Activated CD4-positive, alpha-beta T cell treated with anti-CD3 and anti-CD28 coated beads, Interleukin-2, amount 50 U/mL, for 48 hours (primary cell): ENCODE measurements around the gene SIPA1L3.

ENCODE experiments used
- DNase-seq, 2 experiments: peaks; one replicate each; pipeline ENCODE4 v3.0.0-alpha.2; 2020

SIPA1L3 gene

DNA sequence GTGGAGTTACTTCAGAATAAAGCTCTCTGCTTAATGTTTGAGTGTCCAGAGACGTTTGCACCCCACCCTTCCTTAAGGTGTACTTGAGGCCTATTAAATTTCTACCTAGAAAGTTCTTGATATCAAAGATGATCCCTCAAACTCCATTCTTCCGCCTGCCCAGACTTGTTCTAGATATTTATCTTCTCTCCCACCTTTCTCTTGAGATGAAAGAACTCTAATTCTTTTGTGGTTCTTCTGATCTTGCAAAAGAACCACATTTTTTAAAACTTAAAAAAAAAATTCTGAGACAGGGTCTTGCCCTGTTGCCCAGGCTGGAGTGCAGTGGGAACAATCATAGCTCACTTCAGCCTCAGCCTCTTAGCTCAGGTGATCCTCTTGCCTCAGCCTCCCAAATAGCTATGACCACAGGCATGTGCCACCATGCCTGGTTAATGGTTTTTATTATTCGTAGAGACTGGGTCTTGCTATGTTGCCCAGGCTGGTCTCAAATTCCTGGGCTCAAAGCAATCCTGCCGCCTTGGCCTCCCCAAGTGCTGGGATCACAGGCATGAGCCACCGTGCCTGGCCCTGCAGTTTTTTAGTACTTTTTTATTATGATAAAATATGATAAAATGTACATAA lies 94.3 kb downstream of the SIPA1L3 start:
- no peak for DNase-seq

DNA sequence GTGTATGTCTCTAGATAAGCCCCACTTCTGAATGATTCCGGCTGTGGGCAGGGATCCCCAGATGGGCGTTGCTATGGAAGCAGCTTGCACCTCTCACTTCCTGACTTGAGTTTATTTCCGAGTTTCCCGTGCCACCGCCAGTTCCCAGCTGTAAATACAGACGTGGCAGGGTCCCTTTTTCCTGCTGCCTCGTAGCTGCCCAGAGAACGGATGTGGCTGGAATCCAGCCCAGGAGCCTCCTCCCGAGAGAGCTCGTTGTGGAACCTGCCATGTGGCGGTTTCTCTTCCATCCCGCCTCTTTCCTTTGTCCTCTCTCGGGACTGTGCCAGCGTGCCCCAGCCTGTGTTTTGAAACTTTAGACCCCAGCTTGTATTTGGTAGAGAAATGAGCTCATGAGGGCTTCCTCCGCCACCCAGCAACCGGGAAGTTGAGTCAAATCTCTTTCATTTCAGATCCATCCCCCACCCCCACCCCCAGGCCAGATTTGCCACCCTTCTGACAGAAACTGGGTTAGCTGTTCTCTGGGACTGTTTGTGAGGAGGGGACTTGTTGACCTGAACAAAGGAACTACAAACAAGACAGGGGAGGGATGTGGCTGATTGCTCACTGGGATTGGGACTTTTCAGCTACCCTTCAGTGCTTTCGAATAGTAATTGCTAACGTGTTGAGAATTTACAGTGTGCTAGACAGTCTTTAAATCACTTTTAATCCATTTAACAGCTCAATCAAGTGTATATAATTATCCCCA lies 96.6 kb downstream of the SIPA1L3 start:
- DNase-seq: peak; percentile 31 to 56

DNA sequence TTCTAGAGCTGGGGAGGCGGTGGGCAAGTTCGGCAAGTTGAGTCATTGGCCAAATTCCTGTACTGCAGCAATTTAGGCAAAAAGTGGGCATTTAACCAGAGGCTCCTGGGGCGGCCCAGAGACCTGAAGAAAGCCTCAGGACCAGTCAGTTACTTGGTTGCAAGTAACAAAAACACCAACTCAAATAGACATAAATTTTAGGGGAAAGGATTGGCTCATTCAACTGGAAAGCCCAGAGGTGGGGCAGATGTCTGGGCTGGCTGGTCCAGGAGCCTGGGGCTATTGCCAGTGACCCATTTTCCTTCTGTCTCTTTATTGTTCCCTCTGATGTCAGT lies 97.1 kb downstream of the SIPA1L3 start:
- DNase-seq: no peak

DNA sequence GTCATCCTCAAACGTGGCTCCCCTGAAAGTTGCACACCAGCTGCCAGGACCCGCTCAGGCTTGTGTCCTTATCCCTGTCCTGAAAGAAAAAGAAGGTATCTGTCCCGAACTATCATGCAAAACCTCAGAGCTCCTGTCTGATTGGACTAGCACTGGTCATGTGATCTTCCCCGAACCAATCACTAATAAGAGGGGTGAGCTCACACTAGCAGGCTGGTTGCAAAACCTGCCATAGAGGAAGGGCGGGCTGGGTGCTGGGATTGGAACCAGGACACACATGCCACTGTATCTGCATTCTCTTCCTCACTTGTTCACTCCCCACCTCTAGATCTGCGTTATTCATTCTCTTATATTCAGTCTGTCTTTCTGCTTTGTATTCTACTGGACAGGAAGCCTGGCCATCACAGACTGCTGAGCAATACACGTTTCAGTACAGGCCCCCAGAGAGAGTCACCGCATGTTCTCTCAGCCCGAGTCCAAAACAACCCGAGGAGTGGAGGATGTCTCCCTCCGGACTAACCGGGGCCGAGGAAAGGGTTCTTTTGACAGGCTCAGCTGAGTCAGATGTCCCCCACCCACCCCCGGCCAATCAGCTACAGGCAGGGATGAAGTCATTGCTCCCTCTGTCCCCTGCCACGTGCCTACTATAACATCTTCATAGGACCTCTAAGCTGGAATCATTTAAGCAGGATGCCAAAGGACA lies 97.7 kb downstream of the SIPA1L3 start:
- DNase-seq: no peak

DNA sequence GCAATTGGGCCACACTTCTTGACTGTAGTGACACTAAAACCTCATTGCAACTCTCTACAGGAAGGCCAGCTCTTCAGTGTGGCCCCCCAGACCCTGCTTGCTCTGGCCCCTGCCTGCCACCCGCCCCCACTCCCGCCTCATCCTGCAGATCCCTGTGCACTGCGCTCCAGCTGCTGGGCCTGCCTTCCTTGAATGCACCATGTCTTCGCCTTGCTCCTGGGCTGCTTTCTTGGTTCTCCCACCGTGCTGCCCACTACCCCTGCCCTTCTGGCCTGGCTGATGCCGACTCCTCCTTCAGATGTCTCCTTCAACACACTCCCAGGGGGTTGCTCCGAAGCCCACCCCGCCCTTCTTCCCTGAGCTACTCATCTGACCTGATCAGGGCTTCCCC lies 98.2 kb downstream of the SIPA1L3 start:
- no peak for DNase-seq

DNA sequence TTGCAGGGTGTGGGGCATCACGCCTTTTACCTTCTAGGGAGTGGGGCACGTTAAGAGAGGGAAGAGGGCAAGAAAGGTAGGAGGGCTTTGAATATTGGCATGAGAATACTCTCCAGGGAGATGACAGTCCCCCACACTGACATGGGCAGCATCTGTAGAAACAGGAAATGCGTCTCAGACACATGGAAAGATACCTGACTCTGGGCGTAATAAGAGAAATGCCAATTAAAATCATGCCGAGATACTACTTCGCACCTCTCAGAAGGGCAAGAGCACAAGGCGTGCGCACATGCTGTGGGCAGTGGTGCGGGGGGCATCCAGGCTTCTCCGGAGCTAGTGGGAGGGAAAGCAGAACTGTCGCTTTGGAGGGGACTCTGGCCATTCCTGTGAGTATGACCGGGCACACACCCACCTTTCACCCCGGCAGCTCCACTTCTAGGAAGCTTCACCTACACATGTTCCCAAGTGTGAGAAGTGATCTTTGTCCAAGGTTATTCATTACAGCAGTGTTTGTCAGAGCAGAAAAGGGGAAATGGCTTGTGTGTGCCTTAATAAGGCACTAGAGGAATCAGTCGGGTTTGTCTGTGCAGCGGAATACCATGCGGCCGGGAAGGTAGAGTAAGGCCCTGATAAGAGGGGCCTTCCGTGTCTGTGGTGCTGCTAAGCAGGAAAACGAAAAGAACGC lies 99.5 kb downstream of the SIPA1L3 start:
- no peak for DNase-seq

DNA sequence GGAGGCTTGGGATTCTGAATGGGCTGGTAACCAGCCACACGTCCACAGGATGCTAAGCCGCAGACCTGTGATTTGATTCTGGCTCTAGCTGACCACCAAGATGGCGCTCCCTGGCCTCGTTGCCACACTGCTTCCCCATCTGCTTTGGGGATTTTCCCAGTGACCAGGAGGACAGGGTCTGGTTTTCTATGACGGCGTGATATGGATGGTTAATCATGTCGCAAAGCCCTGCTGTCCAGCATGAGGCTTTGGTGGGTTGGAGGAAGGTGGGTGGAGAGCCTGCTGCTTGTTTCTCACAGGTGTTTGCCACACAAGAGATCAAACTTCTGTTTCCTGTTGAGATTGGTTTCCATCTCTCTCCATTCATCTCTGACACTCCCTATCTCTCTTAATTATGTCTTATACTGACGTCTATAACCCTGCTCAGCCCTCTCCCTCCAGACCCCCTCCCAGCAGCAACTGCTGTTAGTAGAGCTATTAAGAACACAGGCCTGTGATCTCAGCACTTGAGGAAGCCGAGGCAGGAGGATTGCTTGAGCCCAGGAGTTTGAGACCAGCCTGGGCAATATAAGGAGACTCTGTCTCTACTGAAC lies 102.7 kb downstream of the SIPA1L3 start:
- DNase-seq: no peak

DNA sequence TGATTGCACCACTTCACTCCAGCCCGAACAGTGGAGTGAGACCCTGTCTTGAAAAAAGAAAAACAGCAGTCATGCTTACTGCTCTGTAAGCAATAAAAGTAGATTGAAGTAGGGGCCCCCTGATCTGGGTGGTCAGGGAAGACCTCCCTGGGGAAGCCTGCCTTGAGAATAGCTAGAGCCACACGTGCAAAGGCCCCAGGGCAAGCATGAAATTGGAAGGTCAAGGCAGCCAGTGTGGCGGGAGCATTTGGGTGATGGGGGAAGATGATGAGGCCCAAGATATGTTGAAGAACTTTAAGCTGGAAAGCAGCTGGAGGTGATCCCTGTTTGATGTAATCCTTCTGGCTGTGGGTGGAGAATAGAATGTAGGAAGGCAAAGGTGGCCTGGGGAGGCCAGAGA lies 104.4 kb downstream of the SIPA1L3 start:
- DNase-seq: no peak

DNA sequence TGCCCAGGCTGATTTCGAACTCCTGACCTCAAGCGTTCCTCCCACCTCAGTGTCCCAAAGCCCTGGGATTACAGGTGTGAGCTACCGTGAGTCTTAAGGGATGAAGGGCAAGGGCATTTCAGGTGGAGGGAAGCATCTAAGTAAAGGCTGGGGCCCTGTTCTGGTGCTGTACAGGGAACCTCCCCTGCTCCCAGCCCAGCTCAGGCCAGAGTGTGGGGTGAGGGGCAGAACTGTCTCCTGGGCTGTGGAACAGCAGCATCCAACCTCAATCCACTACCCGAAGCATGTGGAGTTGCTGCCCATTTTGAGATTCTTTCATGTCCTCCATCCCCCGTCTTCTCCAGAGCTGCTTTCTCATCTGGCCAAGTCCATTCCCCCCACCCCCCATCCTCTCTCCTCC lies 105.3 kb downstream of the SIPA1L3 start:
- no peak for DNase-seq

DNA sequence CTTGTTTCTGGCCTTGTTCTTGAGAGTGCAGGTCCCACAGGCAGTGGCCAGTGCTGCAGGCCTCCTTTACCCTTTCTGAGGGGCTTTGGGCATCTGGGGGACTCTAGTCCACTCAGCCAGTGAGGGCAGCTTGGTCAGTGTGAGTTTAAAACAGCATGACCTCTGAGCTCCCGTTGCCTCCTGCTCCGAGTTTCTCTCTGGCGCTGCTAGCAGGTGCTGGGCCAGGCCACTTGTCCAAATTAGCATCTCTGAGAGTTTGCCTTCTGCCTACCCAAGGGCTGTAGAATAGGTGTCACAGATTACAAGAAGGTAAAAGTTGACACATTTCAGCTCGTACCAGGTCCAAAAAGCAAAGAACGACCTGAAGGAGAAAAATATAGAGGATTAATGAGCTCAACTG lies 105.9 kb downstream of the SIPA1L3 start:
- no peak for DNase-seq

DNA sequence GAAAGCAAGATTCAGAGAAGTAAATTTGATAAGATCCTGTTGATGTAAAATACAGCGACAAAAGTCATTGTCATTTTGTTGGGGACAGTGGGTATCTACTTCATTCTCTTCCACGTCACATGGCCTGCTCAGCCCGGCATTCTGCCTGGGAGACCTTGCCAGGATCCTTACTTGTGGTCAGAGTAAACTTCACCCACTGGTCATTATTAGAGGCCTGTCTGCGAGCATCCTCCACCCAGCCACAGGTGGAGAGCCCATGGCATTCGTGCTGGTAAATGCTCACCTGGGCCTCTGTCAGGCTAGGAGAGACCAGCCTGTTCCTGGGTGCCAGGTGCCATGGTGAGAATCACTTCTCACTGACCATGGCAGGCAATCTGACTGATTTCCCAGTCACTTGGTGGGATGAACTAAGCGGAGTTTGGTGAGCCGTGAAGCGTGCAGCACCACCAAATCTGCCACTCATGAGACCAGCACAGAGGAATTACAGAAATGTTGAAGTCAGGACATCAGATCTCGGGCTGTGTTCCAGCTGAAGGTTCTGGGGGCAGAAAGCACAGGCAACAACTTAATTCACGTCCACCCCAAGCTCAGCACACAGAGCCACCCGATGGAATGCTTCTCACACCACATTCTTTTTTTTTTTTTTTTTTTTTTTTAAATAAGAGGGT lies 107.0 kb downstream of the SIPA1L3 start:
- no peak for DNase-seq

DNA sequence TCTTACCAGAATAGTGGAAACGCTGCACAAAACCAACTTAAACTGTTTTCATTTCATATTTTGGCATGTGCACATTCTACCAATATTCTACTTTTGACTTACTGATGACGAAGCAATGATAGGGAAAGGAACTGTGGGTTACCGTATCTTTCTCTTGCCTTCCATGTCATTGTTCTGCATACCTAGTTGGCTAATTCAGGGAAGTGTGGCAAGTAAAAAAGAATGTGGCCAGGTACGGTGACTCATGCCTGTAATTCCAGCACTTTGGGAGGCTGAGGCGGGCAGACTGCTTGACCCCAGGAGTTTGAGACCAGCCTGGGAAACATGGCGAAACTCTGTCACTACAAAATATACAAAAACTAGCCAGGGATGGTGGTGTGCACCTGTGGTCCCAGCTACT lies 108.2 kb downstream of the SIPA1L3 start:
- no peak for DNase-seq

DNA sequence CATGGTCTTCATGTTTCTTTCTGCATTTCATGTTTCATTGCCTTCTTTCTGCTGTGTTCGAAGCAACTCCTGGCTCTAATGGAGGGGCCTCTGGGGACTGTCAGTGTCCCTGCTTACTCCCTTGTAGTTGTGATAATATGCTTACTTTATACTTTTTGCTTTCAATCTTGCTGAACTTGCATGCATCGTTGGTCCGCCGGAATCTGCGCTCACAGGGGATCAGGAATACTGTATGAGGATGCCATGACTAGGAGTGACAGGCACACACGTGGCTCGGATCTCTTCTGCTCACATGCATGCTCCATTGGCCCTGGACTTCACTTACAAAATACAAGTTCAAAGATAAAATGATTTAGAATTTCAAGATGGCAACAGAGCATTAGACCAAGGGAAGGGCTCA lies 108.8 kb downstream of the SIPA1L3 start:
- no peak for DNase-seq

DNA sequence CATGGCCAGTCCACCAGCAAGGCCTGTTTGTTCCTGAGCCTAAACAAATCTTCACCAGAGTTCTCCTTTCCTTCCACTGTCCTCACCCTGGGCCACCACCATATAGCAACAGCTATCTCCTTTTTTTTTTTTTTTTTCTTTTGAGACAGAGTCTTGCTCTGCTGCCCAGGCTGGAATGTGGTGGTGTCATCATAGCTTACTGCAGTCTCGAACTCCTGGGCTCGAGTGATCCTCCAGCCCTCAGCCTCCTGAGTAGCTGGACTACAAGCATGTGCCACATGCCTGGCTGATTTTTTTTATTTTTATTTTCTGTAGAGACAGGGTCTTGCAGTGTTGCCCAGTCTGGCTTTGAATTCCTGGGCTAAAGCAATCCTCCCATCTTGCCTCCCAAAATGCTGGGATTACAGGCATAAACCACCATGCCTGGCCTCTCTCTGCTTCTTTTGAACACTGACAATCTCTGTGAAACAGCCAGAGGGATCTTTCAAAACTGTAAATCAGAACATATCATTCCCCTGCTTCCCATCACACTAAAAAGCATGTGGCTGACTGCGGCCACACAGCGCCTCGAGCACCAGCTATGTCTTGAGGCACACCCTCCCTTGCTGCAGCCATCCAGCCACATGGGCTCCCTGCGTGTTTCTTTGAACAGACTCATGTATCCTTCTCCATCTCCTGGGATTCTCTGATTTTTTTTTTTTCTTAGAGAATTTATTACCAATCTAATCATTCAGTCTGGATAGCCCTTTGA lies 110.6 kb downstream of the SIPA1L3 start:
- DNase-seq: no peak

DNA sequence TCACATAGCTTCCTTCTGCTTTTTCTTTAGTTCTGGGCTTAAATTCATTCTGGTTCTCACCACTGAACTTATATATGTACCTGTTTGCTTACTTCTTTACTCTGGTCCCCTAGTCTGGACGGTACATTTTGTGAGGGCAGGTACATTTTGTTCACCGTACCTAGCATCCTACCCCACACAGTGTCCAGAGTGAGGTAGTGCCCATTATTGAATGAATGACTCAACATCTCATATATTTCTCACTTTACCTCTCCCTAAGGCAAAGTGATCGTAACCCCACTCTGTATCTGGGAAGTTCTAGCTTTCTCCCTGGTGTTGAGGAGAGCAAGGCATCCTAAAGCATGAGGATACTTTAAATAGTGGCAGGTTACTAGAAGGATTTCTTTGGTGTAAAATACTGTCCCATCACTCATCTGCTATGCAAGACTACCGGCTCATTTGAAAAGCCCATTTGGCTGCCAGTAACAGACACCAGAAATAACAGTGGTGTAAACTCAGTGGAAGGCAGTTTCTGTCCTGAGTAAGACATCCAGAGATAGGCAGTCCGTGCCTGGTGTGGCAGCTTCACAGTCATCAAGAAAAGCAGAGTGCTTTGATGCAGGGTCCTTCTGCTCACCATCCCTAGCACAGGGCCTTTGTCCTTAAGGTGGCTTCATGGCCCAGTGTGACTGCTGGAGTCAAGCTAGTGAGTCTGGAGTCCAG lies 111.8 kb downstream of the SIPA1L3 start:
- DNase-seq: no peak

DNA sequence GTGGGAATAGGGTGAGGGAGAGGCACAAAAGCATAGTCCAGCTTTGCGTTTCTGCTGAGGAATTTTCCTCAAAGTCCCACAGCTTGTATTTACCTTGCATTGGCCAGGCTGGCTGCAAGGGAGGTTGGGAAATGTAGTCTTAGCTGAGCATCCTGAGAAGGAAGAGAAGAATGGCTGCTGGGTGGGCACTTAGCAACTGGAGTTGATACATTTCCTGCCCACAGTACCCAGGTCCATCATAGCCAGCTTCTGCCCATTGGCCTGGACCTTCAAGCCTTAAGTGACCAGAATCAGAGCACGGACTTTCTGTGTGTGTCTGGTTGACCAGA lies 112.4 kb downstream of the SIPA1L3 start:
- no peak for DNase-seq

DNA sequence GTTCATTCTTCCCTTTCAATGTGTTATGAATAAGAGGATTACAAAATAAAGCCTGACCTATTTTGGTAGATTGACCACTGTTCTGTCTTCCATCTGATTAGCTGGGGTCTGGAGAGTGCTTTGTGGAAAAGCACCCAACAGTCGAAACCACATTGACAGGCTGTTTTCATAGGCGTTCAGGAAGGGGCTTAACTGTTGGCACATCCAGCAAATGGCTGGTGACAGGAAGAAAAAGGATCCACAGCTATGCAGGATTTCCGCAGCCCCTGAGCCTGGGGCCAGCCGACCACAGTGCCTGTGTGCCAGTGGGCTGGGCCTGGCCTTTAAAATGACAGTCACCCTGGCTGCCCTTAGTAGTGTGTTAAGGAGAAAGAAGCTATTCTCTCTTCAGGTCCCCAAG lies 113.3 kb downstream of the SIPA1L3 start:
- DNase-seq: no peak

DNA sequence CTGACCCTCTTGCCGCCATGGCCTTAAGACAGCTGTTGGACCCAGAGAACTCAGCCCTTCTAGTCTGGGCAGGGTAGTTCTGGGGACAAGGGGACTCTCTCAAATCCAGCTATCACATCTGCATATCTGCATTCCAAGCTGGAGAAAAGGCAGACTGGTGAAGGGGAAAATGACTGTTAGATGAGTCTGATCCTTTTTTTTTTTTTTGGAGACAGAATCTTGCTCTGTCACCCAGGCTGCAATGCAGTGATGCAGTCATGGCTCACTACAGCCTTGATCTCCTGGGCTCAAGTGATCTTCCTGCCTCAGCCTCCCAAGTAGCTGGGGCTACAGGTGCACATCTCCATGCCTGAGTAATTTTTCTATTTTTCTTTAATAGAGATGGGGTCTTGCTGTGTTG lies 114.3 kb downstream of the SIPA1L3 start:
- no peak for DNase-seq

DNA sequence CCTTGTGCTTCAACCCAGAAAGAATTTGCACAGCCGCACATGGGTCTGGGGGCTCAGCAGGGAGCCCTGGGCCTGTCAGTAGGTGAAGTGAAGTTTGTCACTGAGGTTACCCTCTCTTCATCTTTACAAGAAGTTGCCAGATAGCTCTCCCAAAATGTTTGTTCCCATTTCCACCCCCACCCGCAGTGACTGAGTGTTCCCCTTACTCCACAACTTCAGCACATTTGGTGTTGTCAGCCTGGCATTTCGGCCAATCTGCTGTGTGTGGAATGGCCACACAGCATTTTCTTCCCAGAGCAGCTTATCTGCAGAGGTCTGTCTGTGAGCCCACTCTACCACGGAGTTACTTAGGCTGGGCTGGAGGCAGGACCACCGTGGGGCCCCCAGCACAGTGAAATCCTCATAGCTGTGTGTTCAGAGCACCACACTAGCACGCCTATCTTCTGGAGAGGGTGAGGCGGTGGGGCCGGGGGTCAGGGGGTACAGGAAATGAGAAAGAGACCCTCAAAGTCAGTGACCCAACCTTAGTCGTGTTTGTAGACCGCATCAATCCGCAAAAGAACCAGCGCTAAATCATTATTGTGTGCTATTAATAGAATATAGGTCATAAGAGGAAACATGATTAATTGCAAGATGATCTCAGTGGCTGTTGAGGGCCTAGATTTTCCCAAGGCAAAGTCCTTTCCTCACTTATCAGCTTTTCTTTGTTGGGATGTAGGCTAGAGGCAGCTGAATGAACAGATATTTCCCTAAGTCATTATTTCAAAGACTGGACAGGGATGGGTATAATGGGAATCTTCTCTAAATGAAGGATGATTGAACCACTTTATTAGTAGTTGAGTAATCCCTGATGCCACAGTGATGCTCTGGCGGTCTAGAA lies 116.0 kb downstream of the SIPA1L3 start:
- DNase-seq: no peak
